Measurements from ENCODE around the gene CARD11. TPM values are rescaled to one million over a fixed set of nuclear protein-coding genes. Genes with fewer than 3 reads are reported as not detected.
A peak's percentile ranks its signal among the peaks of the same experiment; 100 is the strongest.

The CARD11 gene
- total and polyA plus RNA-seq, 2 experiments from 2014 or later: 17.7 to 29.0 TPM

DNA sequence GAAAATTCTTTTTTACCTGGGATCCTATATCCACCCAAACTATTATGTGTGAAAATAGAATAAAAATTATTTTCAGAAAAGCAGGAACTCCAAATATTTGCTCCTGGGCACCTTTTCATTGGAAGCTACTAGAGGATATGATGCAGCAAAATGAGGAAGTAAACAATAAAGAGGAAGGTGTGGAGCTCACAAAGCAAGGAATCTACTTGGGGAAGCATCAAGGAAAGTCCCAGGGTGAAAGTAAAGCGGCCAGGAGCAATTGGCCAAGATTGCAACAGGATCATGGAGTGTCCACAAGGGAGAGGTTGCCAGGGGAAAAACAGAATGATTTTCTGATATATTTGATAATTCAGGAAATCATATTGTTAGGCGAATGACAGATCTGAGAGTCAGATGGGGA is 80.8 kb downstream of the CARD11 start (continued):
- TF ChIP-seq, protein P1, sequence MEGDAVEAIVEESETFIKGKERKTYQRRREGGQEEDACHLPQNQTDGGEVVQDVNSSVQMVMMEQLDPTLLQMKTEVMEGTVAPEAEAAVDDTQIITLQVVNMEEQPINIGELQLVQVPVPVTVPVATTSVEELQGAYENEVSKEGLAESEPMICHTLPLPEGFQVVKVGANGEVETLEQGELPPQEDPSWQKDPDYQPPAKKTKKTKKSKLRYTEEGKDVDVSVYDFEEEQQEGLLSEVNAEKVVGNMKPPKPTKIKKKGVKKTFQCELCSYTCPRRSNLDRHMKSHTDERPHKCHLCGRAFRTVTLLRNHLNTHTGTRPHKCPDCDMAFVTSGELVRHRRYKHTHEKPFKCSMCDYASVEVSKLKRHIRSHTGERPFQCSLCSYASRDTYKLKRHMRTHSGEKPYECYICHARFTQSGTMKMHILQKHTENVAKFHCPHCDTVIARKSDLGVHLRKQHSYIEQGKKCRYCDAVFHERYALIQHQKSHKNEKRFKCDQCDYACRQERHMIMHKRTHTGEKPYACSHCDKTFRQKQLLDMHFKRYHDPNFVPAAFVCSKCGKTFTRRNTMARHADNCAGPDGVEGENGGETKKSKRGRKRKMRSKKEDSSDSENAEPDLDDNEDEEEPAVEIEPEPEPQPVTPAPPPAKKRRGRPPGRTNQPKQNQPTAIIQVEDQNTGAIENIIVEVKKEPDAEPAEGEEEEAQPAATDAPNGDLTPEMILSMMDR (conservative IDR thresholded peaks at IDR 0.05; ENCODE audit: low read depth in 2 of 2): no peak
- TF ChIP-seq ZNF331 (CRISPR knock-in tag; IDR thresholded peaks at IDR 0.05; ENCODE audit: low read depth): no peak
- TF ChIP-seq CREB1 (CRISPR knock-in tag; IDR thresholded peaks at IDR 0.05; ENCODE audit: low read depth): no peak
- TF ChIP-seq, protein P2, sequence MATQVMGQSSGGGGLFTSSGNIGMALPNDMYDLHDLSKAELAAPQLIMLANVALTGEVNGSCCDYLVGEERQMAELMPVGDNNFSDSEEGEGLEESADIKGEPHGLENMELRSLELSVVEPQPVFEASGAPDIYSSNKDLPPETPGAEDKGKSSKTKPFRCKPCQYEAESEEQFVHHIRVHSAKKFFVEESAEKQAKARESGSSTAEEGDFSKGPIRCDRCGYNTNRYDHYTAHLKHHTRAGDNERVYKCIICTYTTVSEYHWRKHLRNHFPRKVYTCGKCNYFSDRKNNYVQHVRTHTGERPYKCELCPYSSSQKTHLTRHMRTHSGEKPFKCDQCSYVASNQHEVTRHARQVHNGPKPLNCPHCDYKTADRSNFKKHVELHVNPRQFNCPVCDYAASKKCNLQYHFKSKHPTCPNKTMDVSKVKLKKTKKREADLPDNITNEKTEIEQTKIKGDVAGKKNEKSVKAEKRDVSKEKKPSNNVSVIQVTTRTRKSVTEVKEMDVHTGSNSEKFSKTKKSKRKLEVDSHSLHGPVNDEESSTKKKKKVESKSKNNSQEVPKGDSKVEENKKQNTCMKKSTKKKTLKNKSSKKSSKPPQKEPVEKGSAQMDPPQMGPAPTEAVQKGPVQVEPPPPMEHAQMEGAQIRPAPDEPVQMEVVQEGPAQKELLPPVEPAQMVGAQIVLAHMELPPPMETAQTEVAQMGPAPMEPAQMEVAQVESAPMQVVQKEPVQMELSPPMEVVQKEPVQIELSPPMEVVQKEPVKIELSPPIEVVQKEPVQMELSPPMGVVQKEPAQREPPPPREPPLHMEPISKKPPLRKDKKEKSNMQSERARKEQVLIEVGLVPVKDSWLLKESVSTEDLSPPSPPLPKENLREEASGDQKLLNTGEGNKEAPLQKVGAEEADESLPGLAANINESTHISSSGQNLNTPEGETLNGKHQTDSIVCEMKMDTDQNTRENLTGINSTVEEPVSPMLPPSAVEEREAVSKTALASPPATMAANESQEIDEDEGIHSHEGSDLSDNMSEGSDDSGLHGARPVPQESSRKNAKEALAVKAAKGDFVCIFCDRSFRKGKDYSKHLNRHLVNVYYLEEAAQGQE (IDR thresholded peaks at IDR 0.05; ENCODE audit: unreplicated experiment): no peak
- no peak for TF ChIP-seq EZH2 (IDR thresholded peaks at IDR 0.05; ENCODE audit: low read depth, unreplicated experiment)
- TF ChIP-seq ZNF114 (CRISPR knock-in tag; IDR thresholded peaks at IDR 0.05): no peak
- no peak for TF ChIP-seq STAT1 (IDR thresholded peaks at IDR 0.05; ENCODE audit: unreplicated experiment)

DNA sequence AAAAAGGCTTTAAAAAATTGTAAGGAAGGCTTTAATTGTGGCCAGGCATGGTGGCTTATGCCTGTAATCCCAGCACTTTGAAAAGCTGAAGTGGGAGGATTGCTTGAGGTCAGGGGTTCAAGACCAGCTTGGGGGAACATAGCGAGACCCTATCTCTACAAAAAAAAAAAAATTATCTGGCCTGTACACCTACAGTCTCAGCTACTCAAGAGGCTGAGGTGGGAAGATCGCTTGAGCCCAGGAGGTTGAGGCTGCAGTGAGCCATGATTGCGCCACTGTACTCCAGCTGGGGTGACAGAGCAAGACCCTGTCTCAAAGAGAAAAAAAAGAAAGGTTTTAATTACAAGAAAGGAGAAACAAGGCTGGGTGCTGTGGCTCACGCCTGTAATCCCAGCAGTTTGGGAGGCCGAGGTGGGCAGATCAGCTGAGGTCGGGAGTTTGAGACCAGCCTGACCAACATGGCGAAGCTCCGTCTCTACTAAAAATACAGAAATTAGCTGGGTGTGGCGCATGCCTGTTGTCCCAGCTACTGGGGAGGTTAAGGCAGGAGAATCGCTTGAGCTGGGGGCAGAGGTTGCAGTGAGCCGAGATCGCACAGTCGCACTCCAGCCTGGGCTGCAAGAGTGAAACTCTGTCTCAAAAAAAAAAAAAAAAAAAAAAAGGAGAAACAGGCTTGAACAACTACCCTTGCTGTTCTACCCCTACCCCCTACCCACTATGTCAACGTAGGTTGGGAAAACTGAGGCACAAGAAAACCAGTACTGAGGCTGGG is 83.7 kb downstream of the CARD11 start:
- no peak for DNase-seq (ENCODE audit: low spot score)
- Mint-ChIP-seq H3K27me3 (ENCODE audit: insufficient read depth, low read depth, poor library complexity) (peaks cover 4% of the 10 kb centered on the region), H3K4me1 (peaks cover 3% of the 10 kb centered on the region; the same call in 1 of the 3 replicates), H3K27ac (peak overlapping the region; percentile 74; the same call in 1 of the 2 replicates), H3K9me3 (no peaks in the 10 kb centered on the region), H3K4me3 (no peak overlapping the region), H3K36me3 (ENCODE audit: low read depth) (peaks cover 6% of the 10 kb centered on the region; the same call in 2 of the 3 replicates)
- no peak overlapping the region for H3K4me3 ChIP-seq
- H3F3A ChIP-seq (replicated peaks; ENCODE audit: low read depth): no peaks in the 10 kb centered on the region
- no peaks in the 10 kb centered on the region for H3K4me1 ChIP-seq (ENCODE audit: insufficient read depth)
- no peaks in the 10 kb centered on the region for H4K20me1 ChIP-seq (replicated peaks; ENCODE audit: insufficient read depth)
- H3K4me2 ChIP-seq: no peak overlapping the region
- H3K79me2 ChIP-seq (replicated peaks; ENCODE audit: insufficient read depth): no peaks in the 10 kb centered on the region
- no peak for ATAC-seq
- H3K36me3 ChIP-seq (ENCODE audit: insufficient read depth): no peaks in the 10 kb centered on the region
- H3K27ac ChIP-seq (ENCODE audit: low read depth): no peak overlapping the region
- H2AFZ ChIP-seq: no peak overlapping the region
- H3K27me3 ChIP-seq (ENCODE audit: insufficient read depth): no peaks in the 10 kb centered on the region
- no peaks in the 10 kb centered on the region for H3K9me2 ChIP-seq (ENCODE audit: insufficient read depth)
- TF ChIP-seq NANOG (IDR thresholded peaks at IDR 0.05; ENCODE audit: borderline replicate concordance) (no peak), EZH2phosphoT487 (IDR thresholded peaks at IDR 0.05; ENCODE audit: unreplicated experiment) (no peak), ZNF331 (CRISPR knock-in tag; IDR thresholded peaks at IDR 0.05; ENCODE audit: low read depth) (no peak), EZH2 (IDR thresholded peaks at IDR 0.05; ENCODE audit: low read depth, unreplicated experiment) (no peak), ZNF114 (CRISPR knock-in tag; IDR thresholded peaks at IDR 0.05) (no peak), JUNB (IDR thresholded peaks at IDR 0.05; ENCODE audit: unreplicated experiment) (no peak)
- TF ChIP-seq, protein P1 (conservative IDR thresholded peaks at IDR 0.05; ENCODE audit: low read depth in 2 of 2): no peak
- TF ChIP-seq, protein P3, sequence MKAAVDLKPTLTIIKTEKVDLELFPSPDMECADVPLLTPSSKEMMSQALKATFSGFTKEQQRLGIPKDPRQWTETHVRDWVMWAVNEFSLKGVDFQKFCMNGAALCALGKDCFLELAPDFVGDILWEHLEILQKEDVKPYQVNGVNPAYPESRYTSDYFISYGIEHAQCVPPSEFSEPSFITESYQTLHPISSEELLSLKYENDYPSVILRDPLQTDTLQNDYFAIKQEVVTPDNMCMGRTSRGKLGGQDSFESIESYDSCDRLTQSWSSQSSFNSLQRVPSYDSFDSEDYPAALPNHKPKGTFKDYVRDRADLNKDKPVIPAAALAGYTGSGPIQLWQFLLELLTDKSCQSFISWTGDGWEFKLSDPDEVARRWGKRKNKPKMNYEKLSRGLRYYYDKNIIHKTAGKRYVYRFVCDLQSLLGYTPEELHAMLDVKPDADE (IDR thresholded peaks at IDR 0.05): no peak
